Upper lobe of left lung (tissue), 4 donors: Measurements from ENCODE around the gene NDC1.

Source experiments
- POLR2AphosphoS5 ChIP-seq, 2 donors: sonication (generic); formaldehyde crosslinking; IDR thresholded peaks; one replicate each; pipeline ENCODE4 v1.5.1; 2017; ENCODE audit warnings: antibody characterized with exemption in 2 of 2
- TF ChIP-seq, protein P1 (sequence below), 6 experiments: fragments of 450-650 bp in 4 of 6; fragments of 200-600 bp in 2 of 6; sonication (generic) in 2 of 6; IDR thresholded peaks; one replicate each; pipeline ENCODE4 v1.5.1; 2016 to 2019; ENCODE audit warnings: antibody characterized with exemption in 6 of 6

DNA sequence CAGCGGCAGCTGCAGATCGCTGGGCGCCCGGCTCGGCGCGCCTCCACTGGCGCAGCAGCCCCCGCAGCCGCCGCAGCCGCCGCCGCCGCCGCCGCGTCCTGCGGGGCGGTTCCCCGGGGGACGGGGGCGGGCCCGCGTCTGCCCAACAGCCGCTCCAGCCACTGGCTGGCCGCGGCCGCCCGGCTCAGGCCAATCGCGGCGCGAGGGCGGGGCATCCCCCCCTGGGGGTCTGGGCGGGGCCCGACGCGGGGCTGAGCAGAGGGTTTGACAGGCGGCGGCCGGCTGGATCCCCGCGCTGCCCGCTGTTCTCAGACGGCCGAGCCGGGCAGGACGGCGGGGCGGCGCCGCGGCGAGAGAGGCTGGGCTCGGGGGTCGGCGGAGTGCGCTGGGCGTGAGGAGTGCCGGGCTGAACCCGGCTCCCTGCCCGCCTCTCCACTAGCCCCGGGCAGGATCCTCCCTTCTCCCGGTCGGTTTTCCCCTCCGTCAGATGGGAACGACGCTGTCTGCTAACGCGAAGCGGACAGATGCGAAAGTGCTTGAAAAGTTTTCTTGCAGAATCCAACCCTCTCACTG, 98.9 kb downstream of the NDC1 start, which contains the start of gene GLIS1:
- TF ChIP-seq, protein P1, sequence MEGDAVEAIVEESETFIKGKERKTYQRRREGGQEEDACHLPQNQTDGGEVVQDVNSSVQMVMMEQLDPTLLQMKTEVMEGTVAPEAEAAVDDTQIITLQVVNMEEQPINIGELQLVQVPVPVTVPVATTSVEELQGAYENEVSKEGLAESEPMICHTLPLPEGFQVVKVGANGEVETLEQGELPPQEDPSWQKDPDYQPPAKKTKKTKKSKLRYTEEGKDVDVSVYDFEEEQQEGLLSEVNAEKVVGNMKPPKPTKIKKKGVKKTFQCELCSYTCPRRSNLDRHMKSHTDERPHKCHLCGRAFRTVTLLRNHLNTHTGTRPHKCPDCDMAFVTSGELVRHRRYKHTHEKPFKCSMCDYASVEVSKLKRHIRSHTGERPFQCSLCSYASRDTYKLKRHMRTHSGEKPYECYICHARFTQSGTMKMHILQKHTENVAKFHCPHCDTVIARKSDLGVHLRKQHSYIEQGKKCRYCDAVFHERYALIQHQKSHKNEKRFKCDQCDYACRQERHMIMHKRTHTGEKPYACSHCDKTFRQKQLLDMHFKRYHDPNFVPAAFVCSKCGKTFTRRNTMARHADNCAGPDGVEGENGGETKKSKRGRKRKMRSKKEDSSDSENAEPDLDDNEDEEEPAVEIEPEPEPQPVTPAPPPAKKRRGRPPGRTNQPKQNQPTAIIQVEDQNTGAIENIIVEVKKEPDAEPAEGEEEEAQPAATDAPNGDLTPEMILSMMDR (IDR thresholded peaks at IDR 0.05) = no peak
- TF ChIP-seq POLR2AphosphoS5 (IDR thresholded peaks at IDR 0.05) = no peak
